HG02610 (cell line): ENCODE results near the gene MCF2L.
"Not testable (repeated sequence)": the region's sequence is repeated elsewhere in the genome, so short reads cannot be mapped to it uniquely, and the experiment has no call there.

ENCODE experiments used
- ATAC-seq: cut with Tn5 transposase; IDR thresholded peaks from one replicate; pipeline ENCODE4 v1.9.1; 2021; ENCODE audit warnings: mild to moderate bottlenecking, moderate library complexity; ENCODE audit not compliant: unreplicated experiment

Gene MCF2L

DNA sequence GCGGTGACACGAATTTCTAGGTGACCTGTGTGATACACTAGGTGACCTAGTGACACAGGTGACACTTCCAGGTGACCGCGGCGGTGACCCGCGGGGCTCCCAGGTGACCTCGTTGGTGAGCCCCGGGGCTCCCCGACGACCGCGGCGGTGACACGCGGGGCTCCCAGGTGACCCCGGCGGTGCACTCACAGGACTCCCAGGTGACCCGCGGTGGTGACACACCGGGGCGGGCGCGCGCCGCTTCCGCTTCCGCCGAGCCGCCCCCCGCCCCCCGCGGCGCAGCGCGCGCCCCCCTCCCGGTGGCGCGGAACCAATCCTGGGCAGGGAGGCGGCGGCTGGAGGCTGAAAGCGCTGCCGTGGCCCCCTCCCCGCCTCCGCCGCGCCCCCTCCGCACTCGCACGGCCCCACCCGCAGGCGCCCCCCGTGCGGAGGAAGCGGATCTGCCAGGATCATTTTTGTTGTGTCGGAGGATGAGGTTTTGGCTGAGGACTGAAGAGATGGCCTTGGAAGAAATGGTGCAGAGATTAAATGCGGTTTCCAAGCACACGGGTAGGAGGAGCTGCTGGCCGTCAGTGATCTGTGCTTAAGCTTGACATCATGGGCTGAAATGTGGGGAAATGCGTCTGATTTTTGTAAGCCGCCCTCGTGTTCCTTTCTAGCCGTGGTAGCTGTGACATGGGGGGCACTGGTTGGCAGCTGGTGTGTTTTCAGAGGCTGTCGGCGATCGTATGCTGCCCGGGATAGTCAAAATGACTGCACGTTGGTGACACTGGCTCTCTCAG, at the start of gene MCF2L:
Gene MCF2L, plus strand, starts transcription at position 305 of the 782 bp plus-strand sequence. Its CDS starts 166 bp downstream, at position 471.
- no peak for ATAC-seq

GRCh38 chr13:112923962-112924361, 45.1 kb upstream of the MCF2L start:
- no peak for ATAC-seq

DNA sequence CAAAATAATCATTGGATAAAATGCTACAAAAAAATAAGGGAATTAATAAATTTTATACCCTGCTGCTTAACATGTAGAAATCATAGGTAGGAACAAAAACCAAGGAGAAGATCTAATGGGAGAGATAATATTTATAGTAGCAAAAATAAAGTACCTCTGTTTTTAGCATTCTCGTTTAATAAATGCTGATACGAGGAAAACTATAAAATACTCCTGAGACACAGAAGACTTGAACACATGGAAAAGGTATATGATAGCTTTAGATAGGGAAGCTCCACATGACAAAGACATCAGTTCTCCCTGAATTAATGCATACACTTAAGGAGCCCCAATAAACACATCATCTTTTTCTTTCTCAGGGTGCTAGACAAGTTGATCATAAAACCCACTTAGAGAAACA, 44.6 kb upstream of the MCF2L start:
- no peak for ATAC-seq

DNA sequence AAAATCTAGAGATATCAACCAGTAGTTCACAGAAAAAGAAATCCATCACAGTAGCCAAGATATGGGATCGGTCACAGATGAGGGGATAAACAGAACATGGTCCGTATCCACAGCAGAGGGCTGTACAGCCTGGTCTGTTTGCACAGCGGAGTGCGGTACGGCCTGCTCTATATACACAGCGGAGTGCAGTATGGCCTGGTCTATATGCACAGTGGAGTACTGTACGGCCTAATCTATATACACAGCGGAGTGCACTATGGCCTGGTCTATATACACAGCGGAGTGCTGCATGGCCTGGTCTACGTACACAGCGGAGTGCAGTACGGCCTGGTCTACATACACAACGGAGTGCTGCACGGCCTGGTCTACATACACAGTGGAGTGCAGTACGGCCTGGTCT, 43.0 kb upstream of the MCF2L start:
- ATAC-seq = no peak

GRCh38 chr13:112926993-112927392, 42.0 kb upstream of the MCF2L start:
- ATAC-seq = no peak

DNA sequence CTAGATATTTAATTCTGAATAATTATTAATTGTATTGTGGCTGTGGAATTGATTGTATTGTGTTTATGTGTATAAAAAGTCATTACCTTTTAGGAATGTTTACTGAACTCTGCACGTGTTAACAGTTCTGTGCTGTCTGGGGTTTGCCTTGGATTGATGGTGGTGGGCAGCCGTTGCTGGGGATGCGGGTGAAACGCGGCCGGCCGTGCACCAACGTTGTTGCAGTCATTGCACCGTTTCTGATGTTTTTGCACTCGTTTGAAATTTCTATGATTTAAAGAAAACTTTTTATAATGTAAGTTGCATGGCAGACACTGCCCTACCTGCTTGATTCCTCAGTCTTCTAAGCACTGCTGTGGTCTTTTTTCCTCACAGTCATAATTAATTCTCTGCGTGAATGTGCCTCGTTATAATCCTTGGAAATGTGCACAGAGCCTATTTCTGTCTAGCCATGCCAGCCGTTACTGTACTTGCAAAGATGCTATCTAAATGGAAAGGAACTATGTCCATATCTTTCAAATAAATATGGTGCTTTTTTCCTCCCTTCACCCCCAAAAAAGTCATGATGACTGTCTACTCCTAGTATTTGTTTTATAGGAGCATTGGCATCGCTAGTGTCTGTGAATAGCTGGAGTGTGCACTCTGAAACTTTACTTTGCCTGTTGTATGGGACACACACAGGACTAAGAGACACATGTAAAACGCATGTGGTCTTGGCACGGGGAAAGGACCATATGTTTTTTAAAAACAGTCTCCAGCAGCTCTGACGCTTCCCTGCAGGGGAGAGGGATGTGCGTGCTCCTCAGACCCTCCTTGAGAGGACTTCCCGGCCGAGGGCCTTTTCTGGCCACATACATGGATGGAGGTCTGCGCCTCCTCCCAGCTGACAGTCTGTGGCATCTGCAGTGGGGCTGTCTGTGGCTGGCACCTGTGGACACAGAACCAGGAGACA, 40.7 kb upstream of the MCF2L start:
- no peak for ATAC-seq

GRCh38 chr13:112928972-112929782, 39.8 kb upstream of the MCF2L start:
- no peak for ATAC-seq

GRCh38 chr13:112929783-112930055, 39.3 kb upstream of the MCF2L start:
- ATAC-seq = no peak

DNA sequence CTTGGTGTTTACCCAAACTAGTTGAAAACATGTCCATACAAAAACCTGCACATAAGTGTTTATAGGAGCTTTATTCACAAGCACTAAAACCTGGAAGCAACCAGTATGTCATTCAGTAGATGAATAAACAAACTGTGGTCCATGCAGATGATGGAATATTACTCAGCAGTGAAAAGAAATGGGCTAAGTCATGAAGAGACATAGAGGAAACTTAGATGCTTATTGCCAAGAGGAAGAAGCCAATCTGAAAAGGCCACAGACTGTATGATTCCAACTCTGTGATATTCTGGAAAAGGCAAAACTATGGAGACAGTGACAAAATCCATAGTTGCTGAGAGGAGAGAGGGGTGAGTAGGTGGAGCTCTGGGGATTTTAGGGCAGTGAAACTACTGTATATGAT, 38.8 kb upstream of the MCF2L start:
- ATAC-seq = no peak

- no peak for ATAC-seq
These were observed 37.7 kb upstream of the MCF2L start for GRCh38 chr13:112931028-112931934.

DNA sequence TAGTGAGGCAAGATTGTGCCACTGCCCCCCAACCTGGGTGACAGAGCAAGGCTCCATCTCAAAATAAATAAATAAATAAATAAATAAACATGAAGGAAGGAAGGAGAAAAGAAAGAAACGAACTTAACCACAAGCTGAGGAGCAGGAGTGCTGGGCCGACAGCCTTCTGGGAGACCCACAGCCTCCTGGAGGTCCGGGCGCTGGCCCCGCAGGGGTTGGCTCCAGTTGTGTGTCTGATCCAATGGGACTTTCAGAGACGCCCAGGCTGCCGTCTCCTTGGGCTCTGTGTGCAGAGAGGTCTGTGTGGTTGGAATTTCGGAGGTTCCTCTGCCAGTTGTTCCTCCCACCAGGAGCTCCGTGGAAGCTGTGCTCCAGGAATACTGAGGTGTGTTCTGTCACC, 36.0 kb upstream of the MCF2L start:
- ATAC-seq = no peak

DNA sequence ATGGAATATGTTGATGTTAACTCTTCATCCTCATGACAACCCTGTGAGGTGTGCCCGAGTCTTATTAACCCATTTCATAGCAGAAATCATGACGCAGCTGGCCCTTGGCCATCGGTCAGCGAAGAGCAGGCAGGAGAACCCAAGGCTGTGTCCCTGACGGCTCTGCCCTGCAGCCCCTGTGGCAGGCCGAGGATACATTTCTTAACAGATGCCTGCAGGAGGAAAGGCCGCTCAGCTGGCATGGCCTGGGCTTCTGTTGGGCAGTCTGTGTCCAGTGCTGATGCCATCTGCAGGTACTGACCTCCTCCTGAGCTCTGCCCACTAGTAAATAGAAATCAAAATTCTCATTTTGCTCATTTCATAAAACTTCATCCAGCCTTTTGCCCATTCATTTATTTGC, 35.4 kb upstream of the MCF2L start:
- ATAC-seq = no peak

GRCh38 chr13:112934078-112934477, 34.9 kb upstream of the MCF2L start:
- no peak for ATAC-seq

- no peak for ATAC-seq
These were observed 30.3 kb upstream of the MCF2L start for GRCh38 chr13:112938680-112939079.

GRCh38 chr13:112940236-112940635, 28.8 kb upstream of the MCF2L start:
- ATAC-seq = no peak

DNA sequence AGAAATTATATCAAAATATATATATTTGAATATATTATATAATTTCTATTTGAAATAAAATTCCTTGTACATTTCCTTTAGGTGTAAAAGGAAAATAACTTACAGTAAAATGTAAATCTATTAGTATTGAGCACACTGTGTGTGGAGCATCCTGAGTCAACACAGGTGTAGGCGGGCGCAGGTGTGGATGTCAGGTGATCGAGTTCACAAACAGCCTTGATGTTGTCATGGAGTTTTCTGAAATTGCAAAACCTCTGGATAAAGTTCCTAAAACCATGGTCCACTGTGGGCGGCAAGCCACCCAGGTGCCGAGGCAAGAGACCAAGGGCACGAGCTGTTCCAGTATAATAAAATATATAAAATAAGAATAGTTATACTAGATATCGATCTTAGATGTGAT, 27.7 kb upstream of the MCF2L start:
- no peak for ATAC-seq

GRCh38 chr13:112941765-112942164, 27.2 kb upstream of the MCF2L start:
- ATAC-seq = not testable (repeated sequence)

DNA sequence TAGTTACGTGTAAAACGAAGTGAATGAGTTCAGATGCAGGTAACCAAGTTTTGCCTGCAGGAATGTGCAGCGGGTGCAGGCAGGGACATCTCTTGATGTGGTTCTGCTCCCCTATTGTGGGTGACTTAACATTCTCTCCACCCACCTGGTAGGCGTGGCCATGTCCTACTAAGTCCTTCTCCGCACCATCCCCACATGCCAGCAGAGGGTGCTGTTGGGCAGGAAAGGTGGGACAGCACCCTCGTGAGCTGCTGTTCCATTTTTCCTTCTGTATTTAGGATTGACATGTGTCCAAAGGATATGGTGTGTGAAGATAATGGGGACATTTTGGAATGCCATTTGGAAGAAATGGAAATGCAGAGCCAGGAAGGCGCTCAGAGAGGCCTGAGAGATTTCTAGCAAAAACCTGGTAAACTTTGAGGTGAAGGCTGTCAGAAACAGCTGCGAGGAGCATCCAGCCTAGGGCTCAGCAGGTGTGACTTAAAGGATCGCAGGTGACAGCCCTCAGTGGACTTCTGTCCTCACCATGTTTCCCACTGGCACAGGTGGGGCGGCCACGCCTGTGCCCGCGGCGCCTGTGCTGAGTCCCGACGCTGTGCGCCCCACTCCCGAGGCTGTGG, 26.2 kb upstream of the MCF2L start:
- ATAC-seq = peak; percentile 95

- peak; percentile 23 for ATAC-seq
These were observed 25.5 kb upstream of the MCF2L start for GRCh38 chr13:112943309-112944125.
